Gastrocnemius medialis (tissue), 4 donors: ENCODE data around the gene TERT. TPM values are rescaled to one million over a fixed set of nuclear protein-coding genes. Genes with fewer than 3 reads are reported as not detected.

Source experiments
- ATAC-seq, 2 donors: fragments of 150-250 bp; one replicate each; pipeline ENCODE4 v1.9.1; 2016
- DNase-seq, 2 donors: peaks; one replicate each; pipeline ENCODE4 v3.0.0-alpha.2; 2019
- H3K27ac ChIP-seq, 4 donors: fragments of 200-600 bp; sonication (generic); 1 replicate in 1 of 4; 2 replicates in 3 of 4; pipeline ENCODE4 v1.5.1; 2016 to 2018; ENCODE audit warnings: mild to moderate bottlenecking in 2 of 4, moderate library complexity in 1 of 4
- H3K27me3 ChIP-seq, 3 donors: fragments of 200-600 bp; sonication (generic) in 2 of 3; 1 replicate in 1 of 3; 2 replicates in 2 of 3; pipeline versions ENCODE4 v1.5.1 to v1.6.0; 2016 to 2019; ENCODE audit warnings: mild to moderate bottlenecking in 1 of 3, moderate library complexity in 1 of 3
- H3K36me3 ChIP-seq, 2 donors: fragments of 200-600 bp; sonication (generic) in 1 of 2; one replicate each; pipeline ENCODE4 v1.5.1; 2017 to 2018
- H3K4me1 ChIP-seq, 2 donors: fragments of 200-600 bp; sonication (generic) in 1 of 2; one replicate each; pipeline ENCODE4 v1.5.1; 2016 to 2017; ENCODE audit warnings: mild to moderate bottlenecking in 2 of 2
- H3K4me3 ChIP-seq, 4 donors: fragments of 200-600 bp; sonication (generic) in 3 of 4; 1 replicate in 1 of 4; 2 replicates in 3 of 4; pipeline ENCODE4 v1.5.1; 2016 to 2019; ENCODE audit warnings: mild to moderate bottlenecking in 2 of 4
- H3K9me3 ChIP-seq, 3 donors: fragments of 200-600 bp; sonication (generic) in 2 of 3; 1 replicate in 1 of 3; 2 replicates in 2 of 3; pipeline ENCODE4 v1.5.1; 2016 to 2019
- POLR2A ChIP-seq, 2 donors: fragments of 450-650 bp; IDR thresholded peaks; one replicate each; pipeline ENCODE4 v1.6.1; 2017; ENCODE audit warnings: antibody characterized with exemption in 2 of 2, mild to moderate bottlenecking in 2 of 2, moderate library complexity in 2 of 2
- in situ Hi-C, 4 donors: fragments of 200-750 bp; cut with MboI; loops; one replicate each; pipeline versions ENCODE4 v1.15.0 to v1.8.0; 2017; ENCODE audit warnings: low sequenced_read_pairs in 4 of 4
- intact Hi-C: fragments of 100-400 bp; cut with DNase I; formaldehyde crosslinking; loops from one replicate; pipeline ENCODE4 v1.15.1; 2023; ENCODE audit warnings: low total_unique reads
- total RNA-seq, 4 donors: library from RNA; depleted of rRNA; stranded (reverse); fragments of >200 nt; gene quantifications; one replicate each; pipeline versions ENCODE4 v1.1.0 to v1.2.3, GENCODE V29; 2016
- TF ChIP-seq, protein P1 (sequence below), 5 experiments: fragments of 450-650 bp in 3 of 5; fragments of 200-600 bp in 2 of 5; sonication (generic) in 2 of 5; IDR thresholded peaks in 4 of 5; conservative IDR thresholded peaks in 1 of 5; 1 replicate in 4 of 5; 2 replicates in 1 of 5; pipeline ENCODE4 v1.5.1; 2016 to 2019; ENCODE audit warnings: antibody characterized with exemption in 5 of 5, mild to moderate bottlenecking in 3 of 5, moderate library complexity in 3 of 5

The TERT gene
- total RNA-seq, 4 donors from 2014 or later: not detected

DNA sequence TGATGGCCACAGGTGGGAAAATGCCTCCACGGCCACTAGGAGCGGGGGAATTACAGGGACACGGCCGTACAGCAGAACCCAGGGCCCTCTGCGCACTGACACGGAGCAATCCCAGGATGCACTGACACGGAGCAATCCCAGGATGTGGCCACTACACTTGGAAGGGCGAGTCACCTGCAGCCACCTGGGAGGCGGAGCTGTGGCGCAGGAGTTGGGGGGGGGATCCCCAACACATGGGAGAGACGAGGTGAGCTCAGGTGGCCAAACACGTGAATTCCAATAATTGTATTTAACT lies 43.3 kb upstream of the TERT start:
- no peak for TF ChIP-seq POLR2A (IDR thresholded peaks at IDR 0.05)
- TF ChIP-seq, protein P1, sequence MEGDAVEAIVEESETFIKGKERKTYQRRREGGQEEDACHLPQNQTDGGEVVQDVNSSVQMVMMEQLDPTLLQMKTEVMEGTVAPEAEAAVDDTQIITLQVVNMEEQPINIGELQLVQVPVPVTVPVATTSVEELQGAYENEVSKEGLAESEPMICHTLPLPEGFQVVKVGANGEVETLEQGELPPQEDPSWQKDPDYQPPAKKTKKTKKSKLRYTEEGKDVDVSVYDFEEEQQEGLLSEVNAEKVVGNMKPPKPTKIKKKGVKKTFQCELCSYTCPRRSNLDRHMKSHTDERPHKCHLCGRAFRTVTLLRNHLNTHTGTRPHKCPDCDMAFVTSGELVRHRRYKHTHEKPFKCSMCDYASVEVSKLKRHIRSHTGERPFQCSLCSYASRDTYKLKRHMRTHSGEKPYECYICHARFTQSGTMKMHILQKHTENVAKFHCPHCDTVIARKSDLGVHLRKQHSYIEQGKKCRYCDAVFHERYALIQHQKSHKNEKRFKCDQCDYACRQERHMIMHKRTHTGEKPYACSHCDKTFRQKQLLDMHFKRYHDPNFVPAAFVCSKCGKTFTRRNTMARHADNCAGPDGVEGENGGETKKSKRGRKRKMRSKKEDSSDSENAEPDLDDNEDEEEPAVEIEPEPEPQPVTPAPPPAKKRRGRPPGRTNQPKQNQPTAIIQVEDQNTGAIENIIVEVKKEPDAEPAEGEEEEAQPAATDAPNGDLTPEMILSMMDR (IDR thresholded peaks at IDR 0.05 in 4 of 5, conservative IDR thresholded peaks at IDR 0.05 in 1 of 5): no peak
- DNase-seq (no peak), ATAC-seq (no peak)
- Histone ChIP-seq H3K27ac (no peak overlapping the region), H3K9me3 (no peaks in the 10 kb centered on the region), H3K27me3 (no peaks in the 10 kb centered on the region), H3K4me1 (no peaks in the 10 kb centered on the region), H3K36me3 (peaks cover 6 to 92% of the 10 kb centered on the region in 2 donors), H3K4me3 (no peak overlapping the region)
- in situ Hi-C loops: no loop called here
- intact Hi-C loops: no loop called here

DNA sequence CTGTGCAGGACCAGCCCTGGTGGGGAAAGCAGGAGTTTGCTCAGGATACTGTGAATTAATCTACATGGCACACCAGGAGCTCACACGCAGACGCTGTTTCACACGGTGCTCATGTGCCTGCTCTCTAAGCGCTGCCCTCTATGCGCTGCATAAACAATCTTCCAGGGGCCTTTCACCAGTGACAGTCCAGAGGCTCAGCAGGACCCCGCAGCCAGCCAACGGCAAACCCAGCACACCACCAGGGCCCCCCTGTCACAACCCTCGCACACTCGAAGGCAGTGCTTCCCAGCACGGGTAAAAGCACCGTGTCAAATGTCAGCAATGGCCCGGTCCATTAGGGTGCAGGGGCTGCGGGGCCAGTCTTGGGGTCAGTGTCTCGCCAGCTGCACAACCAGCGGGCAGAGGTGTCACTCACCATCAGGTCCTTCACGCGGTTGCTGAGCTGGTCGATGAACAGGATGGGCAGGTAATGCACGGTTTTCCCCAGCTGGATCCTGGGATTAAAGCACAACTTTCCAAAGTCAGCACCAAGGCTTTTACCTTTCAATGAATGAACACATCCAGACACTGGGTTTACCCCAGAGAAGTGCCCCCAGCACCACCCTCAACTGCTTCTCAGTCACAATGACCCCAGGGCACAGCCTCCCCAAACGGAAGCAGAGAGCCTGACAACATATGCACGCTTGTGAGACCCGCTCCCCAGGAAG lies 42.8 kb upstream of the TERT start:
- no peaks in the 10 kb centered on the region for H3K27me3 ChIP-seq
- intact Hi-C loops: no loop called here
- DNase-seq: no peak
- TF ChIP-seq, protein P1 (IDR thresholded peaks at IDR 0.05 in 4 of 5, conservative IDR thresholded peaks at IDR 0.05 in 1 of 5): no peak
- TF ChIP-seq POLR2A (IDR thresholded peaks at IDR 0.05): no peak
- ATAC-seq: no peak
- H3K4me1 ChIP-seq: no peaks in the 10 kb centered on the region
- in situ Hi-C loops: no loop called here
- no peak overlapping the region for H3K27ac ChIP-seq
- H3K9me3 ChIP-seq: no peaks in the 10 kb centered on the region
- H3K36me3 ChIP-seq: peaks cover 6 to 90% of the 10 kb centered on the region in 2 donors
- H3K4me3 ChIP-seq: no peak overlapping the region

DNA sequence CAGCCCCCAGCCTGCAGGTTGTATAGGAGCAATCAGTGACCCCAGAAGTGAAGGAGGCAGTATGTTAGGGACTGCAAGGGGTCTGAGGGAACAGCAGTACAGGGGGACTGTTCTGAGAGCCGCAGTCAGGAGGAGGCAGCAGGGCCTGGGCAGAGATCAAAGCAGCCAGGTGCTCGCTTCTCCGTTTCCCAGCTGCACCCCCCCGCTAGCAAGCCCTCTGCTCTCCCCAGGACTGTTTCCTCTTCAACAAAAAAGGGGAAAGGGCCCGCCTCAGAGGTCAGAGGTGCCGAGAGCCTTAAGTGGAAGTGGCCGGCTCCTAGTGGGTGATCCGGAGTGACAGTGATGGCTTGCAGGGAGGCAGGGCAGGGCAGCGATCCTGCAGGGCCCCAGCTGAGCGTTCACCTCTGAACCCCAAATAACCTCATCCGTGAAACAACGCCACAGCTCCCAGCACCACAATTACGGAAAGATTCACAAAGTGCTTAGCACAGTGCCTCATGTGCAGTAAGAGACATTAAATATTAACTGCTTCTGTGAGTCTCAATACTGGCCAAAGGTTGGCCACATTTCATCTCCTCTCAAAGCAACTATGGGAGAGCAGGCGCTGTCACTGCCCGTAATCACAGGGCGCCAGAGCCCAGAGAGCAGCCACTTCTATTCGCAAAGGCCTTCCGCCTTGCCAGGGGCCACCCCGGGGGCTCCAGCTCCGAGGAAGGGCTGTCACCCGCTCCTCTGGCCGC lies 42.1 kb upstream of the TERT start:
- ATAC-seq: no peak
- DNase-seq: no peak

DNA sequence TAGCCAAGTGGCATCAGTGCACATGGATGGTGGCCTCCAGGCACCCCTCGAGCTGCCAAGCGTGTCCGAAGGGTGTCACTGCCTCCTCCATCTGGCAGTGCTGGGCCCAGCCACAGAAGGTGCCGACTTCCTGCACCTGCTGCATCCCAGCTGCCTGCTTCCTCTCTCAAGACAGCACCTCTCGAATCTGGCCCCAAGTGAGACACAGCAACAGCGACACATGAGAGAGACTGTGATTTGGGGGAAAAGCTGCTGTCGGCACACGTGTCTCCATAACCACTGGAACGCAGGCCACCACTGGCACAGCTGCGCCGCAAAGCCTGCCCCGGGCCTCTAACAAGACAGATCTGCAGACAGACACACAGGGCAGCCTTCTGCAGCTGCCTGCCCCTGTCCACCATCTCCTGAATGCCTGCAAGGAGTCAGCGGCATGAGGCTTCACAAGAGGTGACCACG lies 41.3 kb upstream of the TERT start:
- H3K9me3 ChIP-seq: no peaks in the 10 kb centered on the region
- no peaks in the 10 kb centered on the region for H3K4me1 ChIP-seq
- H3K27ac ChIP-seq: no peak overlapping the region
- no peak for DNase-seq
- H3K36me3 ChIP-seq: peaks cover 6 to 90% of the 10 kb centered on the region in 2 donors
- TF ChIP-seq, protein P1 (IDR thresholded peaks at IDR 0.05 in 4 of 5, conservative IDR thresholded peaks at IDR 0.05 in 1 of 5): no peak
- TF ChIP-seq POLR2A (IDR thresholded peaks at IDR 0.05): no peak
- in situ Hi-C loops (no loop called here), intact Hi-C loops (no loop called here)
- H3K27me3 ChIP-seq: no peaks in the 10 kb centered on the region
- ATAC-seq: no peak
- no peak overlapping the region for H3K4me3 ChIP-seq

More for the DNA sequence above, 42.1 kb upstream of the TERT start:
- peaks cover 6 to 90% of the 10 kb centered on the region in 2 donors for H3K36me3 ChIP-seq
- H3K4me1 ChIP-seq: no peaks in the 10 kb centered on the region
- in situ Hi-C loops: no loop called here
- no peak for TF ChIP-seq POLR2A (IDR thresholded peaks at IDR 0.05)
- TF ChIP-seq, protein P1 (IDR thresholded peaks at IDR 0.05 in 4 of 5, conservative IDR thresholded peaks at IDR 0.05 in 1 of 5): no peak
- no peak overlapping the region for H3K27ac ChIP-seq
- H3K4me3 ChIP-seq: no peak overlapping the region
- no peaks in the 10 kb centered on the region for H3K9me3 ChIP-seq
- intact Hi-C loops: no loop called here
- no peaks in the 10 kb centered on the region for H3K27me3 ChIP-seq
